Measurements from ENCODE around the gene SAMHD1. TPM values are rescaled to one million over a fixed set of nuclear protein-coding genes. Genes with fewer than 3 reads are reported as not detected.

SAMHD1 gene
- polyA plus RNA-seq, 1 of the 3 experiments (the other 2 are of a cell fraction) = 5.9 TPM

GRCh38 chr20:36988494-36988966 is 37.0 kb upstream of the SAMHD1 start:
- H3K4me2 ChIP-seq = no peak overlapping the region
- no peaks in the 10 kb centered on the region for H3F3A ChIP-seq (replicated peaks; ENCODE audit: insufficient read depth)
- H3K9ac ChIP-seq = no peak overlapping the region
- 98% methylated on average over 3 of the region's 3 CpGs for WGBS (ENCODE audit: low lambda C conversion rate)
- H3K4me1 ChIP-seq (ENCODE audit: control insufficient read depth in 1 of 2, insufficient read depth in 2 of 2, low read depth in 1 of 2, low read length in 1 of 2) = no peaks in the 10 kb centered on the region
- no peak for DNase-seq
- no peaks in the 10 kb centered on the region for H3K27me3 ChIP-seq (ENCODE audit: insufficient read depth)
- H3K36me3 ChIP-seq (replicated peaks in 1 of 2; ENCODE audit: control insufficient read depth in 1 of 2, insufficient read depth in 2 of 2, low read length in 1 of 2) = peaks cover 0 to 3% of the 10 kb centered on the region in 2 experiments
- POLR2A ChIA-PET = no interaction called here
- no peak overlapping the region for H3K27ac ChIP-seq (ENCODE audit: low read depth in 2 of 2, low read length in 1 of 2)
- H3K9me2 ChIP-seq = no peaks in the 10 kb centered on the region
- H4K20me1 ChIP-seq (ENCODE audit: insufficient read depth) = no peaks in the 10 kb centered on the region
- H2AFZ ChIP-seq (ENCODE audit: low read depth) = peak overlapping the region; percentile 74; the same call in 1 of the 2 replicates
- CTCF ChIA-PET = interaction anchor here (0.7 kb wide), 1 partner anchor 9 kb away, joined by 3 read pairs; no protein-coding TSS in a partner anchor
- no peak overlapping the region for H3K4me3 ChIP-seq (ENCODE audit: low read depth in 2 of 2, low read length in 1 of 2)
- H3K9me3 ChIP-seq = peaks cover 6% of the 10 kb centered on the region
- TF ChIP-seq FOXM1 (IDR thresholded peaks at IDR 0.05; ENCODE audit: low read depth) (no peak), GABPA (IDR thresholded peaks at IDR 0.05; ENCODE audit: low read depth) (no peak), NFIC (IDR thresholded peaks at IDR 0.05; ENCODE audit: borderline replicate concordance) (no peak), RAD21 (IDR thresholded peaks at IDR 0.05; ENCODE audit: low read length) (no peak), TCF12 (IDR thresholded peaks at IDR 0.05) (no peak), REST (IDR thresholded peaks at IDR 0.05; ENCODE audit: low read depth, low read length) (no peak), MEF2A (IDR thresholded peaks at IDR 0.05; ENCODE audit: borderline replicate concordance, low read depth) (no peak), FOXJ3 (CRISPR knock-in tag; IDR thresholded peaks at IDR 0.05) (no peak), JUND (IDR thresholded peaks at IDR 0.05) (no peak), ELF1 (IDR thresholded peaks at IDR 0.05) (no peak), TEAD4 (IDR thresholded peaks at IDR 0.05; ENCODE audit: borderline replicate concordance, insufficient read depth) (no peak), GATA2 (CRISPR knock-in tag; IDR thresholded peaks at IDR 0.05) (no peak), RCOR1 (IDR thresholded peaks at IDR 0.05; ENCODE audit: low read length) (no peak), SMC3 (IDR thresholded peaks at IDR 0.05; ENCODE audit: low read depth, low read length) (no peak), RFX5 (IDR thresholded peaks at IDR 0.05; ENCODE audit: low read length) (no peak), POLR2AphosphoS5 (IDR thresholded peaks at IDR 0.05; ENCODE audit: low read depth, low read length) (no peak)
- H3K79me2 ChIP-seq (ENCODE audit: insufficient read depth) = no peaks in the 10 kb centered on the region

- no peak for TF ChIP-seq CHD2 (IDR thresholded peaks at IDR 0.05; ENCODE audit: low read length, partially characterized antibody)
- TF ChIP-seq TAF1 (IDR thresholded peaks at IDR 0.05; ENCODE audit: borderline replicate concordance, low read depth, low read length) = no peak
- TF ChIP-seq GABPA (IDR thresholded peaks at IDR 0.05; ENCODE audit: low read depth) = no peak
- TF ChIP-seq RFX5 (IDR thresholded peaks at IDR 0.05; ENCODE audit: low read length) = no peak
- Histone ChIP-seq H3K27ac (ENCODE audit: low read depth in 2 of 2, low read length in 1 of 2) (no peak overlapping the region), H3K4me2 (no peak overlapping the region), H3K4me3 (ENCODE audit: low read depth in 2 of 2, low read length in 1 of 2) (no peak overlapping the region), H3K27me3 (ENCODE audit: insufficient read depth) (no peaks in the 10 kb centered on the region), H3K9me3 (no peaks in the 10 kb centered on the region), H3K79me2 (ENCODE audit: insufficient read depth) (no peaks in the 10 kb centered on the region), H3K9me2 (no peaks in the 10 kb centered on the region), H4K20me1 (ENCODE audit: insufficient read depth) (no peaks in the 10 kb centered on the region), H3K36me3 (replicated peaks in 1 of 2; ENCODE audit: control insufficient read depth in 1 of 2, insufficient read depth in 2 of 2, low read length in 1 of 2) (no peaks in the 10 kb centered on the region), H3F3A (replicated peaks; ENCODE audit: insufficient read depth) (no peaks in the 10 kb centered on the region), H3K4me1 (ENCODE audit: control insufficient read depth in 1 of 2, insufficient read depth in 2 of 2, low read depth in 1 of 2, low read length in 1 of 2) (no peaks in the 10 kb centered on the region), H3K9ac (no peak overlapping the region), H2AFZ (ENCODE audit: low read depth) (no peak overlapping the region)
- POLR2A ChIA-PET = no interaction called here
- CTCF ChIA-PET = no interaction called here
- DNase-seq = no peak
- WGBS (ENCODE audit: low lambda C conversion rate) = 80% methylated on average over 6 of the region's 6 CpGs
Measured at GRCh38 chr20:36984257-36984638, 32.7 kb upstream of the SAMHD1 start.
